ENCODE results near the gene TTC39B.

DNA sequence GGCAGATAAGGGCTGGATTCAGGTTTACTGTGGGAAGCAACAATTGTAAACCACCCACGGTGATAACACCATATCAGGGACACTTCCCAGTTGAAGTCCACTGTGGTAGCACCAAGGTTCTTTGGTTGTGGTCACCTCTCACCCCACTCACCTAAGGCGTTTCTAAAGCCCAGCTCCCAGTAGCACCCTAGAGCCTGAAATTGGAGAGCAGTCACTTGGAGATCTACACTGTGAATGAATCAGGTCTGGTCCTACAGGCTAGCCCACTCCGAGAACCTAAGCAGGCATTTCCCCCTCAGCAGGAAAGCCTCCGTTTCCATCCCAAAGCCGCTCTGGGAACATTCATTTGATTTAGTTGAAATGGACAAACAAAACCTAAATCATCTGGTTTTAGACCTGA, 191.3 kb downstream of the TTC39B start:
- TF ChIP-seq, protein P1, sequence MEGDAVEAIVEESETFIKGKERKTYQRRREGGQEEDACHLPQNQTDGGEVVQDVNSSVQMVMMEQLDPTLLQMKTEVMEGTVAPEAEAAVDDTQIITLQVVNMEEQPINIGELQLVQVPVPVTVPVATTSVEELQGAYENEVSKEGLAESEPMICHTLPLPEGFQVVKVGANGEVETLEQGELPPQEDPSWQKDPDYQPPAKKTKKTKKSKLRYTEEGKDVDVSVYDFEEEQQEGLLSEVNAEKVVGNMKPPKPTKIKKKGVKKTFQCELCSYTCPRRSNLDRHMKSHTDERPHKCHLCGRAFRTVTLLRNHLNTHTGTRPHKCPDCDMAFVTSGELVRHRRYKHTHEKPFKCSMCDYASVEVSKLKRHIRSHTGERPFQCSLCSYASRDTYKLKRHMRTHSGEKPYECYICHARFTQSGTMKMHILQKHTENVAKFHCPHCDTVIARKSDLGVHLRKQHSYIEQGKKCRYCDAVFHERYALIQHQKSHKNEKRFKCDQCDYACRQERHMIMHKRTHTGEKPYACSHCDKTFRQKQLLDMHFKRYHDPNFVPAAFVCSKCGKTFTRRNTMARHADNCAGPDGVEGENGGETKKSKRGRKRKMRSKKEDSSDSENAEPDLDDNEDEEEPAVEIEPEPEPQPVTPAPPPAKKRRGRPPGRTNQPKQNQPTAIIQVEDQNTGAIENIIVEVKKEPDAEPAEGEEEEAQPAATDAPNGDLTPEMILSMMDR (IDR thresholded peaks at IDR 0.05) = no peak
- TF ChIP-seq ZFX (IDR thresholded peaks at IDR 0.05; ENCODE audit: borderline replicate concordance) = no peak
